ENCODE measurements around the gene TERB1. TPM values are rescaled to one million over a fixed set of nuclear protein-coding genes. Genes with fewer than 3 reads are reported as not detected.

TERB1 gene
- total RNA-seq, 4 donors from 2014 or later = 0.33 to 0.68 TPM; not detected in 2

GRCh38 chr16:66705790-66706505 lies 95.4 kb downstream of the TERB1 start:
- TF ChIP-seq, protein P1, sequence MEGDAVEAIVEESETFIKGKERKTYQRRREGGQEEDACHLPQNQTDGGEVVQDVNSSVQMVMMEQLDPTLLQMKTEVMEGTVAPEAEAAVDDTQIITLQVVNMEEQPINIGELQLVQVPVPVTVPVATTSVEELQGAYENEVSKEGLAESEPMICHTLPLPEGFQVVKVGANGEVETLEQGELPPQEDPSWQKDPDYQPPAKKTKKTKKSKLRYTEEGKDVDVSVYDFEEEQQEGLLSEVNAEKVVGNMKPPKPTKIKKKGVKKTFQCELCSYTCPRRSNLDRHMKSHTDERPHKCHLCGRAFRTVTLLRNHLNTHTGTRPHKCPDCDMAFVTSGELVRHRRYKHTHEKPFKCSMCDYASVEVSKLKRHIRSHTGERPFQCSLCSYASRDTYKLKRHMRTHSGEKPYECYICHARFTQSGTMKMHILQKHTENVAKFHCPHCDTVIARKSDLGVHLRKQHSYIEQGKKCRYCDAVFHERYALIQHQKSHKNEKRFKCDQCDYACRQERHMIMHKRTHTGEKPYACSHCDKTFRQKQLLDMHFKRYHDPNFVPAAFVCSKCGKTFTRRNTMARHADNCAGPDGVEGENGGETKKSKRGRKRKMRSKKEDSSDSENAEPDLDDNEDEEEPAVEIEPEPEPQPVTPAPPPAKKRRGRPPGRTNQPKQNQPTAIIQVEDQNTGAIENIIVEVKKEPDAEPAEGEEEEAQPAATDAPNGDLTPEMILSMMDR (IDR thresholded peaks at IDR 0.05; ENCODE audit: low read depth) = no peak

Other genes with a start within 250 kb of the TERB1 start
- gene CKLF, start 249.0 kb downstream of the TERB1 start, total RNA-seq = 10 to 100 TPM; 30.5 to 94.3 (median 42.2) TPM
- 1 to 10 TPM in 1 of 4 donors, under 1 TPM in 2, not detected in 1; 0.66 to 2.2 (median 0.82) TPM for gene CMTM1, start 235.1 kb downstream of the TERB1 start, total RNA-seq
- gene CMTM2, start 222.1 kb downstream of the TERB1 start, total RNA-seq = not detected
- 100 to 1,000 TPM in 1 of 4 donors, 10 to 100 TPM in 3; 27.5 to 101 (median 43.1) TPM for gene CMTM3, start 196.9 kb downstream of the TERB1 start, total RNA-seq
- 10 to 100 TPM; 12.1 to 16.0 (median 13.0) TPM for gene CMTM4, start 104.8 kb downstream of the TERB1 start, total RNA-seq
- 100 to 1,000 TPM; 123 to 210 (median 165) TPM for gene DYNC1LI2, start 50.0 kb downstream of the TERB1 start, total RNA-seq
- 10 to 100 TPM; 38.2 to 56.4 (median 46.4) TPM for gene NAE1, start 29.4 kb upstream of the TERB1 start, total RNA-seq
- not detected for gene CA7, start 42.8 kb upstream of the TERB1 start, total RNA-seq
- 10 to 100 TPM; 16.5 to 43.3 (median 31.1) TPM for gene PDP2, start 78.9 kb upstream of the TERB1 start, total RNA-seq
- not detected for gene CDH16, start 117.3 kb upstream of the TERB1 start, total RNA-seq
- 10 to 100 TPM in 2 of 4 donors, 1 to 10 TPM in 2; 2.4 to 15.9 (median 9.8) TPM for gene RRAD, start 124.0 kb upstream of the TERB1 start, total RNA-seq
- gene CIAO2B, start 132.8 kb upstream of the TERB1 start, total RNA-seq = 10 to 100 TPM; 59.2 to 67.0 (median 63.7) TPM
- gene CES2, start 133.9 kb upstream of the TERB1 start, total RNA-seq = 10 to 100 TPM; 26.9 to 56.7 (median 35.1) TPM
- gene CES3, start 159.7 kb upstream of the TERB1 start, total RNA-seq = 1 to 10 TPM in 3 of 4 donors, under 1 TPM in 1; 0.16 to 3.1 (median 1.9) TPM
- gene CES4A, start 187.0 kb upstream of the TERB1 start, total RNA-seq = 10 to 100 TPM in 1 of 4 donors, 1 to 10 TPM in 3; 5.4 to 25.2 (median 6.6) TPM
- gene CBFB, start 227.6 kb upstream of the TERB1 start, total RNA-seq = 10 to 100 TPM; 35.2 to 46.2 (median 42.4) TPM

Data from subcutaneous adipose tissue (tissue), 4 donors.